Stimulated activated effector memory CD8-positive, alpha-beta T cell treated with anti-CD3 and anti-CD28 coated beads, Interleukin-12 subunit alpha, Interleukin-12 subunit beta, amount 100 ng/mL, for 72 hours (primary cell): ENCODE data around the gene CPD.
A peak's percentile ranks its signal among the peaks of the same experiment; 100 is the strongest.
"Not testable (repeated sequence)": the region's sequence is repeated elsewhere in the genome, so short reads cannot be mapped to it uniquely, and the experiment has no call there.

Experiments
- ATAC-seq: fragments of 150-1000 bp; cut with Tn5 transposase; 2 replicates; pipeline ENCODE4 v1.10.0; 2021
- DNase-seq, 2 donors: peaks; one replicate each; pipeline ENCODE4 v3.0.0; 2021 to 2022; ENCODE audit warnings: low spot score in 2 of 2
- H3K27ac Mint-ChIP-seq: one replicate; pipeline ENCODE4 v1.8.0; 2022; ENCODE audit warnings: mild to moderate bottlenecking, mixed read lengths
- H3K36me3 Mint-ChIP-seq: one replicate; pipeline ENCODE4 v1.8.0; 2022; ENCODE audit warnings: mild to moderate bottlenecking, mixed read lengths
- H3K4me1 Mint-ChIP-seq: one replicate; pipeline ENCODE4 v1.8.0; 2022; ENCODE audit warnings: mixed read lengths
- H3K4me3 Mint-ChIP-seq: one replicate; pipeline ENCODE4 v1.8.0; 2022; ENCODE audit warnings: mild to moderate bottlenecking, mixed read lengths
- H3K9me3 Mint-ChIP-seq: one replicate; pipeline ENCODE4 v1.8.0; 2022; ENCODE audit warnings: mixed read lengths

CPD gene

DNA sequence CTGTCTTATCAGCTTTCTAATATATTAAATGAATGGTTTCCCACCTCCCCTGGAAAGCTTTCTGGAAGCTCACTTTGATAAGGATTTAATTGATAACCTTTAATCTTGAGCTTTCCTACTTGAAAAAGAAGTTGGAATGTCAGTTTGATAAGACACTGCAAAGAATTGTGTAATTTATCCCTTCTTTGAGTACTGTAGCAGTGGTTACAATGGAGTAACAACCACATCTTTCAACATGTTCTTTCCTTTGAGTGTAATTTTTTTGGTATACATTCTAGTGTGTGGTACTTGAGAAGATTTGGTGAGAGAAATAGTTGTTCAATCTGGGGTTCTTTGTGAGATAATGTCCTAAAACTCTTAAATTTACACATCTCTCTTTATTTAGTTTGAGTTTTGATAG lies 43.4 kb downstream of the CPD start:
- Mint-ChIP-seq H3K9me3 (no peaks in the 10 kb centered on the region), H3K27ac (no peak overlapping the region), H3K4me1 (peaks cover 14% of the 10 kb centered on the region), H3K36me3 (peaks cover 60% of the 10 kb centered on the region), H3K4me3 (no peak overlapping the region)
- DNase-seq (no peak), ATAC-seq (no peak)

DNA sequence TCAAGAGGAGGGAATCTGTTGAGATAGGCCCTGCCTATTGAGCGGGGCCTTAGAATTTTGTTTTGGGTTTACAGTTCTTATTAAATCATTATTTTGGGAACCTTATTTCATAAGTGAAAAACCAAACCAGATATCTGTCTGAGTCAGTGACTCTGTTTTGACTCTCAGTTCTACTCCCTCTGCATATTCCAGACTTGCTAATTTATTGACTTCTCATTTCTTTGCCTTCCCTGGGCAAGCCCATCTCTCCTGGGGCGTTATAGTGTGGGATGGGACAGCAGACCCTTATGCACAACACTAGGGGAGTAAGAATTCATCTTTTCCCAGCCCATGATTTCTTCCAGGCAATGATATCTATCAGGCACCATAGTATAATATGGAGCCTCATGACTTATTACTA lies 45.7 kb downstream of the CPD start:
- peaks cover 77% of the 10 kb centered on the region for H3K36me3 Mint-ChIP-seq

DNA sequence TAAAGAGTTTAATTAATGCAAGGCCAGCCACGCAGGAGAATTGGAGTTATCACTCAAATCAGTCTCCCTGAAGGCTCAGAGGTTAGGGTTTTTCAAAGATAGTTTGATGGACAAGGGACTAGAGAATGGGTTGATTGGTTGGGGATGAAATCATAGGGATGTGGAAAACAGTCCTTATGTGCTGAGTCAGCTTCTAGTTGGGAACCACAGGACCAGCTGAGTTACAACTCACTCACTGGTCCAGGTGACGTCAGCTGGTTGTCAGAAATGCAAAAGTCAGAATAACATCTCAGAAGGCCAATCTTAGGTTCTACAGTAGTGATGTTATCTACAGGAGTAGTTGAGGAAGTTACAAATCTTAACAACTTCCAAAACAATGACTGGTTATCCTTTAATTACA lies 47.6 kb downstream of the CPD start:
- Mint-ChIP-seq H3K27ac (no peak overlapping the region), H3K36me3 (peaks cover 80% of the 10 kb centered on the region), H3K9me3 (no peaks in the 10 kb centered on the region), H3K4me1 (peaks cover 7% of the 10 kb centered on the region), H3K4me3 (no peak overlapping the region)
- DNase-seq (no peak), ATAC-seq (no peak)

More for the DNA sequence above, 45.7 kb downstream of the CPD start:
- DNase-seq: no peak
- Mint-ChIP-seq H3K27ac (peak overlapping the region; percentile 4), H3K4me3 (no peak overlapping the region), H3K9me3 (no peaks in the 10 kb centered on the region), H3K4me1 (peaks cover 7% of the 10 kb centered on the region)
- no peak for ATAC-seq

DNA sequence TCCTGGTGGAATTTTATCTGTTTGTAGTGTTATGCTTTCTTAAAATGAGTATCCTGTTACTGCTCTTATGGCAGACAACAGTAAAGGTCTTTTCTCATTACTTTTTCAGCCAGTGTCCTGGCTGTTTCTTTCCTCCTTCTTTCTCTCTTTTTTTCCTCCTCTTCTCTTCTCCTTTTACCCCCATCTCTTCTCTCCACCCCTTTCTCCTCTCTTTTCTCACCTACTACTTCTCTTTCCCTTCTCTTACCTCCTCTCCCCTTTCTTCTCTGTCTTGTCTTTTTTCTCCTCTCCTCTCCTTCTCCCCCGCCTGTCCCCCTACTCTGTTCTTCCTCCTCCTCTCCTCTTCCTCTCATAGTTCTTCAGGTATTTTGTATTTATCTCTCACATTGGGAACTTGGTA lies 48.9 kb downstream of the CPD start:
- no peaks in the 10 kb centered on the region for H3K9me3 Mint-ChIP-seq
- no peak overlapping the region for H3K27ac Mint-ChIP-seq
- H3K4me1 Mint-ChIP-seq: peaks cover 7% of the 10 kb centered on the region
- no peak for DNase-seq
- peaks cover 81% of the 10 kb centered on the region for H3K36me3 Mint-ChIP-seq
- no peak overlapping the region for H3K4me3 Mint-ChIP-seq
- ATAC-seq: no peak

DNA sequence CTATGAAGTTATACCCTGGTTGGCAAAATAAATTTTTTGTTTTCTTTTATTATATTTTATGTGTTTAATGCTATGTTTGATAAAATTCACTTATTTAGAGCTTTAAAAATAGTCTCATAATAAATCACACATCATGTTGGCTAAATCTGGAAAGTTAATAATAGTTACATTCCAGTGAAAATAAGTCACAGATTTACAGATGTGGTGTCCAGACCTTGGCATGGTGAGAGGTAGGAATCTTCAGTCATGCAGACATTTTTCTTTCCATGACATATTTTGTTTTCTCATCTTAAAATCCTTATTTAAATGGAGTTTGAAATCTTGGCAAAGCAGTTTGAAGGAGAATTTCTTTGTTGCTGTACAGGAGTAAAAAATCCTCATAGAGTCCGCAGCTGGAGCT lies 50.4 kb downstream of the CPD start:
- Mint-ChIP-seq H3K9me3 (no peaks in the 10 kb centered on the region), H3K27ac (no peak overlapping the region), H3K36me3 (peaks cover 81% of the 10 kb centered on the region), H3K4me1 (peaks cover 6% of the 10 kb centered on the region), H3K4me3 (no peak overlapping the region)
- DNase-seq (no peak), ATAC-seq (no peak)

DNA sequence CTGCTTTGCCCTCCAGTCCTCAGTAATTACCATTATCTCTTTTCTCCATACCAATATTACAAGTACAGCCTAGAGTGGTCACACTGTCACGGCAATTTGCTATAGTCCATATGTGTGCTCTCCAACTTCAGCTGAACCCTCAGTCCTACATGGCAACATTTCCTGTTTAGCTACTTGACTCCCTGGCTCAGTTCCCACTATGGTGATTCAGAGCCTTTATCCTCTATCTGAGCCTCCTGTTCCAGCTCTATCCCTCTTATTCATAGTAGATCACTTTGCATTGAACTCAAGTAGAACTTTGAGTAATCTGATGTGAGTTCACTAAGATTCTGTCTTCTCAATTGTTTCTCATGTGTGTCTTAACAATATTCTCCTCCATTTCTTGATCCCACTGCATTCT lies 54.8 kb downstream of the CPD start:
- Mint-ChIP-seq H3K9me3 (no peaks in the 10 kb centered on the region), H3K4me1 (peaks cover 13% of the 10 kb centered on the region), H3K4me3 (no peak overlapping the region), H3K36me3 (peaks cover 71% of the 10 kb centered on the region), H3K27ac (no peak overlapping the region)
- DNase-seq (no peak), ATAC-seq (no peak)

DNA sequence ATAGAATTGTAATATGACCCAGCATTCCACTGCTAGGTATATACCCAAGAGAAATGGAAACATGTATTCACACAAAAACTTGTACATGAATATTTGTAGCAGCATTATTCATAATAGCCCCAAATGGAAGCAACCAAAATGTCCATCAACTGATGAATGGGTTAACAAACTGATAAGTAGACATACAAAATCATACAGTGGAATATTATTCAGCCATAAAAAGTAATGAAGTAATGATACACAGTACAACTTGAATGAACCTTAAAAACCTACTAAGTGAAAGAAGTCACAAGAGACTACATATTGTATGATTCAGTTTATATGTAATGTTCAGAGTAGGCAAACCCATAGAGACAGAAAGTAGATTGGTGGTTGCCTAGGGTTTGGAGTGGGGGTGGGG lies 58.0 kb downstream of the CPD start:
- ATAC-seq: no peak
- Mint-ChIP-seq H3K27ac (no peak overlapping the region), H3K9me3 (no peaks in the 10 kb centered on the region), H3K4me1 (peaks cover 13% of the 10 kb centered on the region), H3K36me3 (peaks cover 53% of the 10 kb centered on the region), H3K4me3 (no peak overlapping the region)
- DNase-seq: no peak

DNA sequence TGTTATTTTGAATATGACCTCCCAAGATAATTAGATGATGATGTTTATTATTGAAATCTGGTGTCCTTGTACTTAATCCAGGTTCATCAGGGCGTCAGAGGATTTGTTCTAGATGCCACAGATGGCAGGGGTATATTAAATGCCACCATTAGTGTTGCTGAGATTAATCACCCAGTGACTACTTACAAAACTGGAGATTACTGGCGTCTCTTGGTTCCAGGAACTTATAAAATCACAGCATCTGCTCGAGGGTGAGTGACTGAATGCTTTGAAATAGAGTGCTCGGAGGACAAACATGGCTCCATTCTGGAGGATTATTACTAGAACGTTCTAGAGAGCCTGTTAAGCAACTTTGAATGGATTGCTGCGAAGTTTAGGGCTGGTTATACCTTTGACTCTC lies 65.0 kb downstream of the CPD start:
- DNase-seq (no peak), ATAC-seq (no peak)
- no peak overlapping the region for H3K4me3 Mint-ChIP-seq
- no peaks in the 10 kb centered on the region for H3K9me3 Mint-ChIP-seq
- peaks cover 57% of the 10 kb centered on the region for H3K36me3 Mint-ChIP-seq
- peaks cover 4% of the 10 kb centered on the region for H3K4me1 Mint-ChIP-seq
- no peak overlapping the region for H3K27ac Mint-ChIP-seq

DNA sequence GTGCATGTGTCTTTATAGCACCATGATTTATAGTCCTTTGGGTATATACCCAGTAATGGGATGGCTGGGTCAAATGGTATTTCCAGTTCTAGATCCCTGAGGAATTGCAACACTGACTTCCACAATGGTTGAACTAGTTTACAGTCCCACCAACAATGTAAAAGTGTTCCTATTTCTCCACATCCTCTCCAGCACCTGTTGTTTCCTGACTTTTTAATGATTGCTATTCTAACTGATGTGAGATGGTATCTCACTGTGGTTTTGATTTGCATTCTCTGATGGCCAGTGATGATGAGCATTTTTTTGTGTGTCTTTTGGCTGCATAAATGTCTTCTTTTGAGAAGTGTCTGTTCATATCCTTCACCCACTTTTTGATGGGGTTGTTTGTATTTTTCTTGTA lies 67.9 kb downstream of the CPD start:
- H3K4me1 Mint-ChIP-seq, ATAC-seq, H3K9me3 Mint-ChIP-seq, DNase-seq, H3K4me3 Mint-ChIP-seq: not testable (repeated sequence)
- peaks cover 81% of the 10 kb centered on the region for H3K36me3 Mint-ChIP-seq
- peak overlapping the region; percentile 76 for H3K27ac Mint-ChIP-seq

DNA sequence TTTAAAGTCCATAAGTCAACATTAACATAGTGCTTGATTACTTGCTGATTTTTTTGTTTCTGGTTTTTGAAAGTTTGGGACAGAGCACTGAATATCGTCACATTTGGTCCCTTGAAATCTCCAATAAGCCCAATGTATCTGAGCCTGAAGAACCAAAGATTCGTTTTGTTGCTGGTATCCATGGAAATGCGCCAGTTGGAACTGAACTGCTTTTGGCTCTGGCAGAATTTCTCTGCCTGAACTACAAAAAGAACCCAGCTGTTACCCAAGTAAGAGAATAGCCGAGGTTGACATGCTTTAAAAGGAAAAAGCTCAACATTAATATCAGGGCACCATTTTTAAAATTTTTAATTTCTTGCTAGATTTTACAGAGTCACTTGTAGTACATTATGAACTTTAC lies 70.8 kb downstream of the CPD start:
- no peak overlapping the region for H3K4me3 Mint-ChIP-seq
- ATAC-seq (no peak), DNase-seq (no peak)
- H3K4me1 Mint-ChIP-seq: peaks cover 4% of the 10 kb centered on the region
- H3K36me3 Mint-ChIP-seq: peaks cover 83% of the 10 kb centered on the region
- no peaks in the 10 kb centered on the region for H3K9me3 Mint-ChIP-seq
- H3K27ac Mint-ChIP-seq: no peak overlapping the region

DNA sequence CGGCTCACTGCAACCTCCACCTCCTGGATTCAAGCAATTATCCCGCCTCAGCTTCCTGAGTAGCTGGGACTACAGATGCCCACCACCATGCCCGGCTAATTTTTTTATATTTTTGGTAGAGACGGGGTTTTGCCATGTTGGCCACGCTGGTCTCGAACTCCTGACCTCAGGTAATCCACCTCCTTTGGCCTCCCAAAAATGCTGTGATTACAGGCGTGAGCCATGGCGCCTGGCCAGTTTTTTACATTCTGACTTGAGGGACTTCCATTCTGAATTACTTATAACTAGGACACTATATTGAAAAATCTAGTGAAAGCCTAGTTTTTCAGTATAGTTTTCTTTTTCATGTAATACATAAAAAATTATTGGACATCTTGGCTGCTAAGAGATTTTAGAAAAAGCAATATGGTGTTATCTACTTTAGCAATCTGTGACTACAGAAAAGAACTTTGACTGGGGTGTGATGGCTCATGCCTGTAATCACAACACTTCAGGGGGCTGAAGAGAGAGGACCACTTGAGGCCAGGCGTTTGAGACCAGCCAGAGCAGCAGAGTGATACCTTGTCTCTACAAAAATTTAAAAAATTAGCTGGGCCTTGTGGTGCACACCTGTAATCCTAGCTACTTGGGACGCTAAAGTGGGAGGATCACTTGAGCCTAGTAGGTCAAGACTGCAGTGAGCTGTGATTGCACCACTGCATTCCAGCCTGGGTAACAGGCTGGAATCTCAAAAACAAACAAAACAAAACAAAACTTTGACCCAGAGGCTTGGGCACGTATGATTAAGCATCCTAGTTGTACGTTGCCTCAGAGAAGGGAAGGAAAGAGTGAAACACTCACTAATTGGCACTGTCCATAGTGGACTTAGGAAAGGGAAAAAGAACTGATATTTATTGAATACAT lies 71.6 kb downstream of the CPD start:
- Mint-ChIP-seq H3K36me3 (peaks cover 82% of the 10 kb centered on the region), H3K4me1 (peaks cover 4% of the 10 kb centered on the region), H3K9me3 (no peaks in the 10 kb centered on the region), H3K27ac (peak overlapping the region; percentile 23), H3K4me3 (no peak overlapping the region)
- no peak for DNase-seq
- ATAC-seq: no peak

DNA sequence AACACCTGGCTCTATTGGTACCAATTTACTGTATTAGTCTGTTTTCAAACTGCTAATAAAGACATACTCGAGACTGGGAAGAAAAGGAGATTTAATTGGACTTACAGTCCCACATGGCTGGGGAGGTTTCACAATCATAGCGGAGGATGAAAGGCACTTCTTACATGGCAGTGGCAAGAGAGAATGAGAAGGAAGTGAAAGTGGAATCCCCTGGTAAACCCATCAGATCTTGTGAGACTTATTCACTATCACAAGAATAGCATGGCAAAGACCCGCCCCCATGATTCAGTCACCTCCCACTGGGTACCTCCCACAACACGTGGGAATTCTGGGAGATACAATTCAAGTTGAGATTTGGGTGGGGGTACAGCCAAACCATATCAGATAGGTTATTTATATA lies 75.9 kb downstream of the CPD start:
- no peak overlapping the region for H3K27ac Mint-ChIP-seq
- DNase-seq: no peak
- no peaks in the 10 kb centered on the region for H3K4me1 Mint-ChIP-seq
- ATAC-seq: no peak
- no peaks in the 10 kb centered on the region for H3K9me3 Mint-ChIP-seq
- no peak overlapping the region for H3K4me3 Mint-ChIP-seq
- peaks cover 99% of the 10 kb centered on the region for H3K36me3 Mint-ChIP-seq

DNA sequence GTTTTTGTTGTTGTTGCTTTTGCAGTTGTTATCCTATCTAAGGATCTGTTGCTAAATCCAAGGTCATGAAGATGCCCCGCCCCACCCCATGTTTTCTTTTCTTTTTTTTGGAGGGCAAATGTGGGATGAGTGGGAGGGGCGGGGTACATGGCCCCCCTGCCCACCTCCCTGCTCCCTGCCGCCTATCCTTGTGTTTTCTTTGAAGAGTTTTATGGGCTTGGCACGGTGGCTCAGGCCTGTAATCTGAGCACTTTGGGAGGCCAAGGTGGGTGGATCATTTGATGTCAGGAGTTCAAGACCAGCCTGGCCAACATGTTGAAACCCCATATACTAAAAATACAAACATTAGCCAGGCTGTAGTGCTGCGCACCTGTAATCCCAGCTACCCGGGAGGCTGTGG lies 79.6 kb downstream of the CPD start:
- Mint-ChIP-seq H3K9me3 (no peaks in the 10 kb centered on the region), H3K36me3 (peaks cover 87% of the 10 kb centered on the region), H3K27ac (no peak overlapping the region), H3K4me1 (no peaks in the 10 kb centered on the region), H3K4me3 (no peak overlapping the region)
- DNase-seq (no peak), ATAC-seq (no peak)

DNA sequence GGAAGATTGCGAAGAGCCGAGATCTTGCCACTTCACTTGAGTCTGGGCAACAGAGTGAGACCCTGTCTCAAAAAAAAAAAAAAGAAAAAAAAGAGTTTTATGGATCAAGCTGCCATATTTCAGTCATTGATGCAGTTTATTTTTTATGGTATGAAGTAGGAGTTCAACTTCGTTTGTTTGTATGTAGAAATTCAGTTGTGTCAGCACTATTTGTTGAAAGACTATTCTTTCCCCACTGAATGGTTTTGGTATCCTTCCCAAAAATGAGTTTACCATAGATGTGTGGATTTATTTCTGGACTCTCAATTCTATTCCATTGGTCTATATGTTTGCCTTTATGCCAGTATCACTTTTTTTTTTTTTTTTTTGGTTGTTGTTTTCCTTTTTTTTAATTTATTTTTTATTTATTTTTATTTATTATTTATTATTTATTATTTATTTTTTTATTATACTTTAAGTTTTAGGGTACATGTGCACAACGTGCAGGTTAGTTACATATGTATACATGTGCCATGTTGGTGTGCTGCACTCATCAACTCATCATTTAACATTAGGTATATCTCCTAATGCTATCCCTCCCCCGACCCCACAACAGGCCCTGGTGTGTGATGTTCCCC lies 80.2 kb downstream of the CPD start:
- not testable (repeated sequence) for H3K9me3 Mint-ChIP-seq, H3K27ac Mint-ChIP-seq, H3K4me1 Mint-ChIP-seq, ATAC-seq, H3K4me3 Mint-ChIP-seq, DNase-seq
- peaks cover 86% of the 10 kb centered on the region for H3K36me3 Mint-ChIP-seq

DNA sequence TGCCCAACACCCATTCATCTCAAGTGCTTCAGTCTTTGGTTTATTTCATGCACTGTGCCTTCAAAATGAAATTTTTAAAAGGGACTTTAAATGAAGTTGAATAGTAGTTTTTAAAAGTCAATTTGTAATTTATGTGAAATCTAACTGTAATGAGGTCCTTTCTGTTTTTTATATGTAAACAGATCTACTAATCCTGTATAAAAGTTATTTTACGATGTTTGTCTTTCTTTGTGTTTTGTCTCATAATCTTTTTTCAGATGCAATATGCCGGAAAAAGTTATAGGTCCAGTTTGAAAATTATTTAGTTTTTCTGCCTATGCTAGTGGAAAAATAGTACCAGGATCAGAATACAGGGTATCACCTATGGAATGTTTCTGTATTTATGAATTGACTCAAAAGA lies 89.7 kb downstream of the CPD start:
- no peak for DNase-seq
- no peak for ATAC-seq
- Mint-ChIP-seq H3K36me3 (peaks cover 26% of the 10 kb centered on the region), H3K4me1 (no peaks in the 10 kb centered on the region), H3K9me3 (no peaks in the 10 kb centered on the region), H3K27ac (no peak overlapping the region), H3K4me3 (no peak overlapping the region)

DNA sequence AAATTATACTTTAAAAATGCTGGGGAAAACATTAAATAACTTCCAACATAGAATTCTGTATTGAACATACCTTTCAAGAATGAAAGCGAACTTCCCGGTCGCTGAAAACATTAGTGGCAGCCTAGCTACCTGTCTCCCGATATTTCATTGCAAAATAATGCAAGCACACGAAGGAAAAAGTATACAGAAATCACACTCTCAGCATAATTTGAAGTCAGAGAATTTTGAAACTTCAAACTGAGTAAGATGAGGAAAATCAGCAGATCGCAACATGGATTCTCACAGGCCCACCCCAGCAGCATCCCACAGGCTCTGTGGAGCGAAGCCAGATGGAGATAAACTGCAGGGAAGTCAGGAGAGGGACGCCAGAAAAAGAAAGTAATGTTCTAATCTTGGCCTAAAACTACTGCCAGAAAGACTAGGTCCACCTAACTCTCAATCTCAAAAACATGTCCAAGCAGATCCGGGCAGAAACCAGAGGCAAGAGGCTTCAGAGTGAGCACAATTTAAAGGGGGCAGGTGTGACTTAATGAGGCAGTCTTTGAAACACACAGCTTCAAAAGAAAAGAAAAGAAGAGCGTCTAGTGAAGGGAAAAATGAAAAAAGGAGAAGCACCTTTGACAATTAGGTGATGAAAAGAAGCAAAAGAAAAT lies 93.6 kb downstream of the CPD start:
- Mint-ChIP-seq H3K9me3 (no peaks in the 10 kb centered on the region), H3K4me1 (peaks cover 11% of the 10 kb centered on the region), H3K36me3 (peaks cover 4% of the 10 kb centered on the region), H3K4me3 (no peak overlapping the region), H3K27ac (no peak overlapping the region)
- DNase-seq (no peak), ATAC-seq (no peak)
